ENCODE results near the gene SCGB1D4. TPM values are rescaled to one million over a fixed set of nuclear protein-coding genes. Genes with fewer than 3 reads are reported as not detected.

The SCGB1D4 gene
- total RNA-seq, 1 donor = not detected

GRCh38 chr11:62260261-62260953 lies 38.5 kb downstream of the SCGB1D4 start:
- no peak overlapping the region for H3K4me3 ChIP-seq (ENCODE audit: low read depth, low read length)
- DNase-seq (ENCODE audit: low read depth) = no peak
- no peak for TF ChIP-seq CTCF (IDR thresholded peaks at IDR 0.05; ENCODE audit: insufficient read depth, low read length)

GRCh38 chr11:62256281-62256680 lies 42.6 kb downstream of the SCGB1D4 start:
- no peak for TF ChIP-seq CTCF (IDR thresholded peaks at IDR 0.05; ENCODE audit: insufficient read depth, low read length)
- no peak overlapping the region for H3K4me3 ChIP-seq (ENCODE audit: low read depth, low read length)
- no peak for DNase-seq (ENCODE audit: low read depth)

- no peak overlapping the region for H3K4me3 ChIP-seq (ENCODE audit: low read depth, low read length)
- no peak for TF ChIP-seq CTCF (IDR thresholded peaks at IDR 0.05; ENCODE audit: insufficient read depth, low read length)
- no peak for DNase-seq (ENCODE audit: low read depth)
Measured at GRCh38 chr11:62253999-62254542, 44.8 kb downstream of the SCGB1D4 start.

GRCh38 chr11:62251698-62252097 lies 47.2 kb downstream of the SCGB1D4 start:
- DNase-seq (ENCODE audit: low read depth) = no peak
- H3K4me3 ChIP-seq (ENCODE audit: low read depth, low read length) = no peak overlapping the region
- TF ChIP-seq CTCF (IDR thresholded peaks at IDR 0.05; ENCODE audit: insufficient read depth, low read length) = no peak

Other genes starting within 250 kb of the SCGB1D4 start
- gene INCENP, start 175.1 kb downstream of the SCGB1D4 start, total RNA-seq (ENCODE audit: low replicate concordance) = 3.2 and 47.5 TPM in 2 replicates
- gene SCGB1D1, start 108.9 kb downstream of the SCGB1D4 start, total RNA-seq (ENCODE audit: low replicate concordance) = not detected in 2 replicates
- gene SCGB2A1, start 90.4 kb downstream of the SCGB1D4 start, total RNA-seq (ENCODE audit: low replicate concordance) = not detected in 2 replicates
- not detected in 2 replicates for gene SCGB1D2, start 56.8 kb downstream of the SCGB1D4 start, total RNA-seq (ENCODE audit: low replicate concordance)
- gene SCGB2A2, start 28.9 kb downstream of the SCGB1D4 start, total RNA-seq (ENCODE audit: low replicate concordance) = not detected in 2 replicates
- gene ASRGL1, start 38.4 kb upstream of the SCGB1D4 start, total RNA-seq (ENCODE audit: low replicate concordance) = 0.18 and 0.98 TPM in 2 replicates
- gene SCGB1A1, start 120.0 kb upstream of the SCGB1D4 start, total RNA-seq (ENCODE audit: low replicate concordance) = not detected in 2 replicates
- 737 and 1,851 TPM in 2 replicates for gene AHNAK, start 247.7 kb upstream of the SCGB1D4 start, total RNA-seq (ENCODE audit: low replicate concordance)